ENCODE results near the gene HECW1.

The HECW1 gene

GRCh38 chr7:43317075-43317474 lies 204.6 kb downstream of the HECW1 start (continued):
- TF ChIP-seq, protein P1, sequence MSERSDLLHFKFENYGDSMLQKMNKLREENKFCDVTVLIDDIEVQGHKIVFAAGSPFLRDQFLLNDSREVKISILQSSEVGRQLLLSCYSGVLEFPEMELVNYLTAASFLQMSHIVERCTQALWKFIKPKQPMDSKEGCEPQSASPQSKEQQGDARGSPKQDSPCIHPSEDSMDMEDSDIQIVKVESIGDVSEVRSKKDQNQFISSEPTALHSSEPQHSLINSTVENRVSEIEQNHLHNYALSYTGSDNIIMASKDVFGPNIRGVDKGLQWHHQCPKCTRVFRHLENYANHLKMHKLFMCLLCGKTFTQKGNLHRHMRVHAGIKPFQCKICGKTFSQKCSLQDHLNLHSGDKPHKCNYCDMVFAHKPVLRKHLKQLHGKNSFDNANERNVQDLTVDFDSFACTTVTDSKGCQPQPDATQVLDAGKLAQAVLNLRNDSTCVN (tag by site-specific recombination; optimal IDR thresholded peaks at IDR 0.05): no peak
- TF ChIP-seq ZNF138 (tag by site-specific recombination; IDR thresholded peaks at IDR 0.05; ENCODE audit: borderline replicate concordance) (no peak), EGR2 (tag by site-specific recombination; IDR thresholded peaks at IDR 0.05; ENCODE audit: low read depth) (no peak)

DNA sequence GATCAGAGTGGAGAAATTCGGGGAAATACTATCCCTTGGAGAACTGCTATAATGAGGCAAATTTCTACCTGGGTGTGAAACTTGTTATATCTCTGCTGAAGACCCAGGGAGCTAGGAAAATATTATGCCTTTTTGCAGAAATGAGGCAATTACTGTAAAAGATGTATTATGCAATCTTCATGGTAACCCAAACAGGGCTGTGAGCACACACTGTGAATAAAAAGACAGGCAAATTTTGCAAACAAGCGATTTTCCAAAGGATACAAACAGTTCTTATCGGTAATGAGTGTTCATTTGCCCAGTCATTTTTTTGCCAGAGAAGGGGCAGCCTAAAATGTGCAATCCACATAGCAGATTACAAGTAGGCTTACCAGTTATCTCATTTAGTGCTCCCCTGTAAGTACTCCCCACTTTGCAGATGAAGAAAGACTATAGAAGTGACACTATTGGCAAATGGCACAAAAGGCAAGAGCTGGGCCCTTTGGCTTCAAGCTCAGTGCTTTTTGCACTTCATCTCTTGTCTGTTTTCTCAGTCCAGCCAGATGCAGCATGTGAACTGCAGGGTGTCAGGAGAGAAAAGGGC lies 205.8 kb downstream of the HECW1 start:
- H3K27ac ChIP-seq (ENCODE audit: extremely low read depth, low read depth, low read length): no peak overlapping the region
- H3K4me3 ChIP-seq (ENCODE audit: low read depth, low read length): no peak overlapping the region
- TF ChIP-seq ZNF670 (tag by site-specific recombination; IDR thresholded peaks at IDR 0.05; ENCODE audit: low read depth) (no peak), ZNF529 (tag by site-specific recombination; IDR thresholded peaks at IDR 0.05; ENCODE audit: insufficient replicate concordance) (no peak)
- no peaks in the 10 kb centered on the region for H3K4me1 ChIP-seq (ENCODE audit: control insufficient read depth, insufficient read depth, low read length)
- no peaks in the 10 kb centered on the region for H3K9me3 ChIP-seq (ENCODE audit: control insufficient read depth, insufficient read depth, low read depth, low read length)
- CTCF ChIA-PET: no interaction called here
- POLR2A ChIA-PET: no interaction called here
- H3K36me3 ChIP-seq (ENCODE audit: control insufficient read depth in 2 of 2, insufficient read depth in 1 of 2, low read length in 2 of 2): no peaks in the 10 kb centered on the region; a peak in 1 of 3 replicates

DNA sequence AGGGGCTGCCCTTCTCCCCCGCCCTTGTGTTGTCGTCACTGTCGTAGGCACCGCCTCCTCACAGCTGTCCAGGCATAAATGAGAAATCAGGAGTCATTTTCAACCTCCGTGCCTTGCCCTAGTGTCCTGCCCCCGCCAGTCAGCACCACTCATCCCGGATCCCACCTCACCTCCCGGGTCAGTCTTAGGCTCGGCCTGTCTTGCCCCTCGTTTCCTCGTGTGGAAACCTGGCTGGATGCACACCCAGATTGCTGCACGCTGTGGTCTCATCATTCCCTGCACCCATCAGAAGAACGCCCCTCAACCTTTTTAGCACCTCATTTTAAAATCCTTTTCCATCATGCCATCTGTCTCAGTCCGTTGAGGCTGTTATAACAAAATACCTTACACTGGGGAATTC lies 213.1 kb downstream of the HECW1 start:
- no peak overlapping the region for H3K27ac ChIP-seq (ENCODE audit: extremely low read depth, low read depth, low read length)
- POLR2A ChIA-PET: no interaction called here
- H3K4me1 ChIP-seq (ENCODE audit: control insufficient read depth, insufficient read depth, low read length): no peaks in the 10 kb centered on the region
- CTCF ChIA-PET: no interaction called here
- H3K9me3 ChIP-seq (ENCODE audit: control insufficient read depth, insufficient read depth, low read depth, low read length): no peaks in the 10 kb centered on the region
- H3K4me3 ChIP-seq (ENCODE audit: low read depth, low read length): no peak overlapping the region
- H3K36me3 ChIP-seq (ENCODE audit: control insufficient read depth in 2 of 2, insufficient read depth in 1 of 2, low read length in 2 of 2): no peaks in the 10 kb centered on the region; a peak in 1 of 3 replicates
- TF ChIP-seq SALL2 (tag by site-specific recombination; IDR thresholded peaks at IDR 0.05; ENCODE audit: borderline replicate concordance): no peak
- no peak for TF ChIP-seq ZNF776 (tag by site-specific recombination; IDR thresholded peaks at IDR 0.05; ENCODE audit: borderline replicate concordance)
- TF ChIP-seq, protein P2, sequence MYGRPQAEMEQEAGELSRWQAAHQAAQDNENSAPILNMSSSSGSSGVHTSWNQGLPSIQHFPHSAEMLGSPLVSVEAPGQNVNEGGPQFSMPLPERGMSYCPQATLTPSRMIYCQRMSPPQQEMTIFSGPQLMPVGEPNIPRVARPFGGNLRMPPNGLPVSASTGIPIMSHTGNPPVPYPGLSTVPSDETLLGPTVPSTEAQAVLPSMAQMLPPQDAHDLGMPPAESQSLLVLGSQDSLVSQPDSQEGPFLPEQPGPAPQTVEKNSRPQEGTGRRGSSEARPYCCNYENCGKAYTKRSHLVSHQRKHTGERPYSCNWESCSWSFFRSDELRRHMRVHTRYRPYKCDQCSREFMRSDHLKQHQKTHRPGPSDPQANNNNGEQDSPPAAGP (tag by site-specific recombination; IDR thresholded peaks at IDR 0.05): no peak
- TF ChIP-seq, protein P3, sequence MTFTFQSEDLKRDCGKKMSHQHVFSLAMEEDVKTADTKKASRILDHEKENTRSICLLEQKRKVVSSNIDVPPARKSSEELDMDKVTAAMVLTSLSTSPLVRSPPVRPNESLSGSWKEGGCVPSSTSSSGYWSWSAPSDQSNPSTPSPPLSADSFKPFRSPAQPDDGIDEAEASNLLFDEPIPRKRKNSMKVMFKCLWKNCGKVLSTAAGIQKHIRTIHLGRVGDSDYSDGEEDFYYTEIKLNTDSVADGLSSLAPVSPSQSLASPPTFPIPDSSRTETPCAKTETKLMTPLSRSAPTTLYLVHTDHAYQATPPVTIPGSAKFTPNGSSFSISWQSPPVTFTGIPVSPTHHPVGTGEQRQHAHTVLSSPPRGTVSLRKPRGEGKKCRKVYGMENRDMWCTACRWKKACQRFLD (tag by site-specific recombination; IDR thresholded peaks at IDR 0.05): no peak
- TF ChIP-seq, protein P4, sequence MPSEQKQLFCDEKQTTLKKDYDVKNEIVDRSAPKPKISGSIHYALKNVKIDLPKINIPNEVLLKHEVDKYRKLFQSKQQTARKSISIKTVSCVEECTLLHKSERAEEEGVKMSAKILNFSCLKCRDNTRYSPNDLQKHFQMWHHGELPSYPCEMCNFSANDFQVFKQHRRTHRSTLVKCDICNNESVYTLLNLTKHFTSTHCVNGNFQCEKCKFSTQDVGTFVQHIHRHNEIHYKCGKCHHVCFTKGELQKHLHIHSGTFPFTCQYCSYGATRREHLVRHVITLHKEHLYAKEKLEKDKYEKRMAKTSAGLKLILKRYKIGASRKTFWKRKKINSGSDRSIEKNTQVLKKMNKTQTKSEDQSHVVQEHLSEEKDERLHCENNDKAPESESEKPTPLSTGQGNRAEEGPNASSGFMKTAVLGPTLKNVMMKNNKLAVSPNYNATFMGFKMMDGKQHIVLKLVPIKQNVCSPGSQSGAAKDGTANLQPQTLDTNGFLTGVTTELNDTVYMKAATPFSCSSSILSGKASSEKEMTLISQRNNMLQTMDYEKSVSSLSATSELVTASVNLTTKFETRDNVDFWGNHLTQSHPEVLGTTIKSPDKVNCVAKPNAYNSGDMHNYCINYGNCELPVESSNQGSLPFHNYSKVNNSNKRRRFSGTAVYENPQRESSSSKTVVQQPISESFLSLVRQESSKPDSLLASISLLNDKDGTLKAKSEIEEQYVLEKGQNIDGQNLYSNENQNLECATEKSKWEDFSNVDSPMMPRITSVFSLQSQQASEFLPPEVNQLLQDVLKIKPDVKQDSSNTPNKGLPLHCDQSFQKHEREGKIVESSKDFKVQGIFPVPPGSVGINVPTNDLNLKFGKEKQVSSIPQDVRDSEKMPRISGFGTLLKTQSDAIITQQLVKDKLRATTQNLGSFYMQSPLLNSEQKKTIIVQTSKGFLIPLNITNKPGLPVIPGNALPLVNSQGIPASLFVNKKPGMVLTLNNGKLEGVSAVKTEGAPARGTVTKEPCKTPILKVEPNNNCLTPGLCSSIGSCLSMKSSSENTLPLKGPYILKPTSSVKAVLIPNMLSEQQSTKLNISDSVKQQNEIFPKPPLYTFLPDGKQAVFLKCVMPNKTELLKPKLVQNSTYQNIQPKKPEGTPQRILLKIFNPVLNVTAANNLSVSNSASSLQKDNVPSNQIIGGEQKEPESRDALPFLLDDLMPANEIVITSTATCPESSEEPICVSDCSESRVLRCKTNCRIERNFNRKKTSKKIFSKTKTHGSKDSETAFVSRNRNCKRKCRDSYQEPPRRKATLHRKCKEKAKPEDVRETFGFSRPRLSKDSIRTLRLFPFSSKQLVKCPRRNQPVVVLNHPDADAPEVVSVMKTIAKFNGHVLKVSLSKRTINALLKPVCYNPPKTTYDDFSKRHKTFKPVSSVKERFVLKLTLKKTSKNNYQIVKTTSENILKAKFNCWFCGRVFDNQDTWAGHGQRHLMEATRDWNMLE (tag by site-specific recombination; conservative IDR thresholded peaks at IDR 0.05; ENCODE audit: low read depth): no peak
- no peak for TF ChIP-seq ZNF394 (tag by site-specific recombination; IDR thresholded peaks at IDR 0.05; ENCODE audit: borderline replicate concordance)
- no peak for TF ChIP-seq ZBTB44 (tag by site-specific recombination; IDR thresholded peaks at IDR 0.05)
- TF ChIP-seq, protein P5, sequence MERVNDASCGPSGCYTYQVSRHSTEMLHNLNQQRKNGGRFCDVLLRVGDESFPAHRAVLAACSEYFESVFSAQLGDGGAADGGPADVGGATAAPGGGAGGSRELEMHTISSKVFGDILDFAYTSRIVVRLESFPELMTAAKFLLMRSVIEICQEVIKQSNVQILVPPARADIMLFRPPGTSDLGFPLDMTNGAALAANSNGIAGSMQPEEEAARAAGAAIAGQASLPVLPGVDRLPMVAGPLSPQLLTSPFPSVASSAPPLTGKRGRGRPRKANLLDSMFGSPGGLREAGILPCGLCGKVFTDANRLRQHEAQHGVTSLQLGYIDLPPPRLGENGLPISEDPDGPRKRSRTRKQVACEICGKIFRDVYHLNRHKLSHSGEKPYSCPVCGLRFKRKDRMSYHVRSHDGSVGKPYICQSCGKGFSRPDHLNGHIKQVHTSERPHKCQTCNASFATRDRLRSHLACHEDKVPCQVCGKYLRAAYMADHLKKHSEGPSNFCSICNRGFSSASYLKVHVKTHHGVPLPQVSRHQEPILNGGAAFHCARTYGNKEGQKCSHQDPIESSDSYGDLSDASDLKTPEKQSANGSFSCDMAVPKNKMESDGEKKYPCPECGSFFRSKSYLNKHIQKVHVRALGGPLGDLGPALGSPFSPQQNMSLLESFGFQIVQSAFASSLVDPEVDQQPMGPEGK (tag by site-specific recombination; IDR thresholded peaks at IDR 0.05): no peak
- TF ChIP-seq, protein P6, sequence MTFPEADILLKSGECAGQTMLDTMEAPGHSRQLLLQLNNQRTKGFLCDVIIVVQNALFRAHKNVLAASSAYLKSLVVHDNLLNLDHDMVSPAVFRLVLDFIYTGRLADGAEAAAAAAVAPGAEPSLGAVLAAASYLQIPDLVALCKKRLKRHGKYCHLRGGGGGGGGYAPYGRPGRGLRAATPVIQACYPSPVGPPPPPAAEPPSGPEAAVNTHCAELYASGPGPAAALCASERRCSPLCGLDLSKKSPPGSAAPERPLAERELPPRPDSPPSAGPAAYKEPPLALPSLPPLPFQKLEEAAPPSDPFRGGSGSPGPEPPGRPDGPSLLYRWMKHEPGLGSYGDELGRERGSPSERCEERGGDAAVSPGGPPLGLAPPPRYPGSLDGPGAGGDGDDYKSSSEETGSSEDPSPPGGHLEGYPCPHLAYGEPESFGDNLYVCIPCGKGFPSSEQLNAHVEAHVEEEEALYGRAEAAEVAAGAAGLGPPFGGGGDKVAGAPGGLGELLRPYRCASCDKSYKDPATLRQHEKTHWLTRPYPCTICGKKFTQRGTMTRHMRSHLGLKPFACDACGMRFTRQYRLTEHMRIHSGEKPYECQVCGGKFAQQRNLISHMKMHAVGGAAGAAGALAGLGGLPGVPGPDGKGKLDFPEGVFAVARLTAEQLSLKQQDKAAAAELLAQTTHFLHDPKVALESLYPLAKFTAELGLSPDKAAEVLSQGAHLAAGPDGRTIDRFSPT (tag by site-specific recombination; IDR thresholded peaks at IDR 0.05): no peak
- TF ChIP-seq ZBTB7A (tag by site-specific recombination; IDR thresholded peaks at IDR 0.05; ENCODE audit: low read depth): no peak
